Sciatic nerve (tissue), 2 donors: ENCODE results near the gene GPR137. TPM values are rescaled to one million over a fixed set of nuclear protein-coding genes. Genes with fewer than 3 reads are reported as not detected.

Source experiments
- ATAC-seq: fragments of 200-7000 bp; cut with Tn5 transposase; one replicate; pipeline ENCODE4 v1.9.1; 2020; ENCODE audit warnings: mild to moderate bottlenecking, moderate library complexity
- DNase-seq: peaks from one replicate; pipeline ENCODE4 v3.0.0-alpha.2; 2020; ENCODE audit warnings: low spot score
- intact Hi-C: fragments of 100-400 bp; cut with DNase I; formaldehyde crosslinking; loops from one replicate; pipeline ENCODE4 v1.14.2; 2022
- total RNA-seq: library from RNA; stranded (reverse); fragmentation: NEBNext Ultra II Directional; extraction: Animal tissue kit (Norgen Biotek cat#: 25700); gene quantifications from one replicate; pipeline ENCODE4 v1.2.1, GENCODE V29; 2021
- donor health status: DM: no; HTN: no; CAD: no.
- donor health status: DM: no; HTN: no; CAD: no.

Gene GPR137
- total RNA-seq, 1 donor from 2014 or later: 34.4 TPM

- intact Hi-C loops: loop anchor here (10.0 kb wide), 2 partner anchors 90 to 300 kb away; partner anchors contain the start of gene FERMT3
- no peak for DNase-seq
These were observed 9.1 kb downstream of the GPR137 start for GRCh38 chr11:64294774-64295173.

GRCh38 chr11:64295760-64296159 is 10.1 kb downstream of the GPR137 start:
- no peak for ATAC-seq
- intact Hi-C loops: loop anchor here (10.0 kb wide), 2 partner anchors 91 to 301 kb away; partner anchors contain the start of gene FERMT3

More at GRCh38 chr11:64294774-64295173, 9.1 kb downstream of the GPR137 start:
- no peak for ATAC-seq

GRCh38 chr11:64296236-64296635 is 10.6 kb downstream of the GPR137 start:
- ATAC-seq (no peak), DNase-seq (no peak)
- intact Hi-C loops: loop anchor here (10.0 kb wide), 2 partner anchors 91 to 301 kb away; partner anchors contain the start of gene FERMT3

More at GRCh38 chr11:64295760-64296159, 10.1 kb downstream of the GPR137 start:
- no peak for DNase-seq

- intact Hi-C loops: loop anchor here (10.0 kb wide), 2 partner anchors 92 to 302 kb away; partner anchors contain the start of gene FERMT3
- DNase-seq: no peak
- no peak for ATAC-seq
These were observed 11.4 kb downstream of the GPR137 start for GRCh38 chr11:64296830-64297698.

- intact Hi-C loops: loop anchor here (10.0 kb wide), 2 partner anchors 93 to 303 kb away; partner anchors contain the start of gene FERMT3
- DNase-seq: no peak
- no peak for ATAC-seq
These were observed 12.2 kb downstream of the GPR137 start for GRCh38 chr11:64297699-64298358.

GRCh38 chr11:64298966-64299846 is 13.6 kb downstream of the GPR137 start:
- intact Hi-C loops: loop anchor here (10.0 kb wide), 2 partner anchors 94 to 304 kb away; partner anchors contain the start of gene FERMT3
- peak; percentile 45 for ATAC-seq
- peak; percentile 84 for DNase-seq

- no peak for DNase-seq
- intact Hi-C loops: loop anchor here (10.0 kb wide), 2 partner anchors 95 to 305 kb away; partner anchors contain the start of gene FERMT3
- no peak for ATAC-seq
These were observed 14.4 kb downstream of the GPR137 start, which contains the start of gene CATSPERZ for GRCh38 chr11:64299847-64300648. TSS of gene CATSPERZ (plus strand) at chr11:64300358. CDS start at chr11:64300411, 53 bp downstream.

- DNase-seq (no peak), ATAC-seq (no peak)
- intact Hi-C loops: no loop called here
These were observed 17.7 kb downstream of the GPR137 start for GRCh38 chr11:64303109-64304031.

- intact Hi-C loops: no loop called here
- DNase-seq (no peak), ATAC-seq (no peak)
These were observed 18.3 kb downstream of the GPR137 start for GRCh38 chr11:64304032-64304315.

- DNase-seq: peak; percentile 96
- intact Hi-C loops: no loop called here
- ATAC-seq: peak; percentile 67
These were observed 18.8 kb downstream of the GPR137 start for GRCh38 chr11:64304316-64305072.

- peak; percentile 94 for ATAC-seq
- peak; percentile 100 for DNase-seq
- intact Hi-C loops: no loop called here
These were observed 19.5 kb downstream of the GPR137 start, which contains the start of gene ESRRA for GRCh38 chr11:64305075-64305690. TSS of gene ESRRA (plus strand) at chr11:64305524. CDS start at chr11:64307180, 1,656 bp downstream.

GRCh38 chr11:64305691-64306562 is 20.3 kb downstream of the GPR137 start:
- ATAC-seq: peak; percentile 0
- intact Hi-C loops: no loop called here
- DNase-seq: peak; percentile 86

- DNase-seq: no peak
- ATAC-seq: no peak
- intact Hi-C loops: no loop called here
These were observed 20.9 kb downstream of the GPR137 start for GRCh38 chr11:64306563-64306875.

- intact Hi-C loops: no loop called here
- ATAC-seq (no peak), DNase-seq (no peak)
These were observed 21.4 kb downstream of the GPR137 start for GRCh38 chr11:64306876-64307622.
